CD14-positive monocyte (primary cell): Measurements from ENCODE around the gene CYRIA. TPM values are rescaled to one million over a fixed set of nuclear protein-coding genes. Genes with fewer than 3 reads are reported as not detected.
A peak's percentile ranks its signal among the peaks of the same experiment; 100 is the strongest.

ENCODE experiments used
- DNase-seq, 3 donors: peaks; one replicate each; pipeline ENCODE4 v3.0.0-alpha.2; 2011 to 2022
- H2AFZ ChIP-seq: 2 replicates; pipeline ENCODE4 v1.6.0; 2012; ENCODE audit warnings: mild to moderate bottlenecking, low read depth, low read length, inconsistent platforms; ENCODE audit not compliant: insufficient read depth, poor library complexity, severe bottlenecking
- H3K27ac ChIP-seq, 2 donors: 1 replicate in 1 of 2; 2 replicates in 1 of 2; pipeline ENCODE4 v1.5.1; 2012 to 2013; ENCODE audit warnings: low read length in 2 of 2, control low read depth in 1 of 2, inconsistent platforms in 1 of 2, low read depth in 1 of 2, mild to moderate bottlenecking in 1 of 2
- H3K27me3 ChIP-seq, 2 donors: one replicate each; pipeline versions ENCODE4 v1.6.0 to v1.6.1; 2011 to 2013; ENCODE audit warnings: low read length in 2 of 2; ENCODE audit not compliant: control insufficient read depth in 2 of 2, insufficient read depth in 2 of 2
- H3K36me3 ChIP-seq, 2 donors: replicated peaks in 1 of 2; 1 replicate in 1 of 2; 2 replicates in 1 of 2; pipeline versions ENCODE4 v1.5.1 to v1.6.1; 2012 to 2013; ENCODE audit warnings: low read length in 2 of 2, control low read depth in 1 of 2, inconsistent platforms in 1 of 2, mild to moderate bottlenecking in 1 of 2; ENCODE audit not compliant: insufficient read depth in 2 of 2, control insufficient read depth in 1 of 2
- H3K4me1 ChIP-seq, 2 donors: 1 replicate in 1 of 2; 2 replicates in 1 of 2; pipeline versions ENCODE4 v1.5.1 to v1.6.1; 2012 to 2013; ENCODE audit warnings: low read length in 2 of 2, control low read depth in 1 of 2, inconsistent platforms in 1 of 2, mild to moderate bottlenecking in 1 of 2, moderate library complexity in 1 of 2; ENCODE audit not compliant: insufficient read depth in 2 of 2, control insufficient read depth in 1 of 2
- H3K4me2 ChIP-seq: replicated peaks from 2 replicates; pipeline ENCODE3; 2012; ENCODE audit warnings: low read length, moderate library complexity, mild to moderate bottlenecking; ENCODE audit not compliant: poor library complexity, severe bottlenecking; ENCODE audit errors: extremely low read depth
- H3K4me3 ChIP-seq, 3 experiments: fragments of 200-600 bp in 1 of 3; sonication (generic) in 1 of 3; replicated peaks in 1 of 3; 1 replicate in 2 of 3; 2 replicates in 1 of 3; pipeline ENCODE4 v1.5.1; 2011 to 2013; ENCODE audit warnings: low read length in 3 of 3, mild to moderate bottlenecking in 3 of 3, control low read depth in 2 of 3, low read depth in 2 of 3, inconsistent platforms in 1 of 3, moderate library complexity in 1 of 3
- H3K79me2 ChIP-seq: 2 replicates; pipeline ENCODE4 v1.6.0; 2012; ENCODE audit warnings: mild to moderate bottlenecking, control low read depth, inconsistent platforms, low read length, moderate library complexity; ENCODE audit not compliant: insufficient read depth
- H3K9ac ChIP-seq: 2 replicates; pipeline ENCODE4 v1.6.0; 2017; ENCODE audit warnings: low read length, mild to moderate bottlenecking; ENCODE audit not compliant: insufficient read depth, poor library complexity, severe bottlenecking
- H3K9me3 ChIP-seq, 2 donors: replicated peaks in 1 of 2; 1 replicate in 1 of 2; 2 replicates in 1 of 2; pipeline versions ENCODE4 v1.5.1 to v1.6.1; 2012 to 2013; ENCODE audit warnings: low read length in 2 of 2, control low read depth in 1 of 2; ENCODE audit not compliant: control insufficient read depth in 1 of 2, insufficient read depth in 1 of 2
- H4K20me1 ChIP-seq: 2 replicates; pipeline ENCODE4 v1.6.0; 2012; ENCODE audit warnings: mild to moderate bottlenecking, low read length, control low read depth, moderate library complexity; ENCODE audit not compliant: insufficient read depth
- H3K27ac Mint-ChIP-seq, 7 donors: one replicate each; pipeline ENCODE4 v1.8.0; 2020; ENCODE audit warnings: mild to moderate bottlenecking in 7 of 7, mixed read lengths in 7 of 7, moderate library complexity in 6 of 7, inconsistent platforms in 2 of 7
- H3K27me3 Mint-ChIP-seq, 3 donors: one replicate each; pipeline ENCODE4 v1.8.0; 2021 to 2022; ENCODE audit warnings: low read depth in 3 of 3, mild to moderate bottlenecking in 3 of 3, mixed read lengths in 3 of 3, moderate library complexity in 3 of 3, inconsistent platforms in 1 of 3
- H3K36me3 Mint-ChIP-seq, 2 donors: one replicate each; pipeline ENCODE4 v1.8.0; 2020; ENCODE audit warnings: mixed read lengths in 2 of 2, inconsistent platforms in 1 of 2, mild to moderate bottlenecking in 1 of 2
- H3K4me1 Mint-ChIP-seq: one replicate; pipeline ENCODE4 v1.8.0; 2020; ENCODE audit warnings: mild to moderate bottlenecking, mixed read lengths
- H3K4me3 Mint-ChIP-seq, 2 donors: one replicate each; pipeline ENCODE4 v1.8.0; 2020; ENCODE audit warnings: mild to moderate bottlenecking in 2 of 2, mixed read lengths in 2 of 2, moderate library complexity in 1 of 2
- H3K9me3 Mint-ChIP-seq, 7 donors: one replicate each; pipeline ENCODE4 v1.8.0; 2020 to 2022; ENCODE audit warnings: mixed read lengths in 7 of 7, mild to moderate bottlenecking in 6 of 7, moderate library complexity in 6 of 7, inconsistent platforms in 2 of 7
- WGBS: methylation state at CpG from one replicate; pipeline ENCODE4 v1.1.5; 2013; ENCODE audit warnings: missing lambda C conversion rate; ENCODE audit not compliant: insufficient coverage; 5-methylcytosine and 5-hydroxymethylcytosine counted together
- intact Hi-C, 2 donors: fragments of 100-400 bp; cut with micrococcal nuclease; formaldehyde crosslinking; loops; one replicate each; pipeline versions ENCODE4 v1.15.0 to v1.15.1; 2023
- polyA plus RNA-seq, 3 donors: library from polyadenylated mRNA; depleted of rRNA in 1 of 3; unstranded in 2 of 3; stranded (reverse) in 1 of 3; fragments of 300-500 nt in 2 of 3; fragments of >200 nt in 1 of 3; fragmentation: Illumina TruSeq in 2 of 3; gene quantifications; 1 replicate in 2 of 3; 2 replicates in 1 of 3; pipeline ENCODE4 v1.2.3, GENCODE V29; 2012 to 2021
- TF ChIP-seq, protein P1 (sequence below): fragments of 200-600 bp; IDR thresholded peaks from one replicate; pipeline ENCODE4 v1.8.0; 2022; ENCODE audit warnings: antibody characterized with exemption, mild to moderate bottlenecking

The CYRIA gene
- polyA plus RNA-seq, 3 donors, result 55.9 to 101 (median 72.4) TPM

DNA sequence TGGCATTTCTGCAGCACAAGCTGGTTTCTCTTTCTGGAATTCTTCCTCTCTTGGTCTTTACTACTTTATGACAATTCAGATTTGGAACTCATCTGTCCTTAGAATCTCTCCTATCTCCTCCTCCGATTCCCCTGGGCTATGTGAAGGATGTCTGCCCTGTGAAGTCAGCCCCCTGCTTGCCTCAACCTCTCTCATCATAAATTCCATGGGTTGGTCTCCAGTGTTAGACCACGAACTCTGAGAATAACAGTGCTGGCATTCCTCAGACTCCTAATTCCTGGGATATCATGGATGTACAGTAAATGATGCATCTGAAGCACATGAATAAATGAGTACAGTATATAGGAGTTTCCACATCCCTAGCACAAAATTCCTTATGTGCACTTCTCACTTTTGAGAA, 21.0 kb upstream of the CYRIA start:
- Mint-ChIP-seq H3K9me3 (peaks cover 0 to 7% (median 0%) of the 10 kb centered on the region in 7 donors), H3K4me1 (peaks cover 19% of the 10 kb centered on the region), H3K27me3 (peaks cover 0 to 3% (median 0%) of the 10 kb centered on the region in 3 donors), H3K36me3 (peaks cover 0 to 2% of the 10 kb centered on the region in 2 donors), H3K27ac (peak overlapping the region in 1 of 7 donors; percentile 25), H3K4me3 (no peak overlapping the region)
- Histone ChIP-seq H3K4me2 (no peak overlapping the region), H2AFZ (no peak overlapping the region), H3K9me3 (no peaks in the 10 kb centered on the region), H3K4me3 (no peak overlapping the region), H3K4me1 (peaks cover 14 to 15% of the 10 kb centered on the region in 2 donors), H4K20me1 (no peaks in the 10 kb centered on the region), H3K36me3 (no peaks in the 10 kb centered on the region), H3K9ac (no peak overlapping the region), H3K27me3 (no peaks in the 10 kb centered on the region), H3K27ac (no peak overlapping the region), H3K79me2 (no peaks in the 10 kb centered on the region)
- TF ChIP-seq, protein P1, sequence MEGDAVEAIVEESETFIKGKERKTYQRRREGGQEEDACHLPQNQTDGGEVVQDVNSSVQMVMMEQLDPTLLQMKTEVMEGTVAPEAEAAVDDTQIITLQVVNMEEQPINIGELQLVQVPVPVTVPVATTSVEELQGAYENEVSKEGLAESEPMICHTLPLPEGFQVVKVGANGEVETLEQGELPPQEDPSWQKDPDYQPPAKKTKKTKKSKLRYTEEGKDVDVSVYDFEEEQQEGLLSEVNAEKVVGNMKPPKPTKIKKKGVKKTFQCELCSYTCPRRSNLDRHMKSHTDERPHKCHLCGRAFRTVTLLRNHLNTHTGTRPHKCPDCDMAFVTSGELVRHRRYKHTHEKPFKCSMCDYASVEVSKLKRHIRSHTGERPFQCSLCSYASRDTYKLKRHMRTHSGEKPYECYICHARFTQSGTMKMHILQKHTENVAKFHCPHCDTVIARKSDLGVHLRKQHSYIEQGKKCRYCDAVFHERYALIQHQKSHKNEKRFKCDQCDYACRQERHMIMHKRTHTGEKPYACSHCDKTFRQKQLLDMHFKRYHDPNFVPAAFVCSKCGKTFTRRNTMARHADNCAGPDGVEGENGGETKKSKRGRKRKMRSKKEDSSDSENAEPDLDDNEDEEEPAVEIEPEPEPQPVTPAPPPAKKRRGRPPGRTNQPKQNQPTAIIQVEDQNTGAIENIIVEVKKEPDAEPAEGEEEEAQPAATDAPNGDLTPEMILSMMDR, result no peak
- DNase-seq, result no peak
- intact Hi-C loops, result no loop called here
- no CpG with 5 or more reads among the region's 2 CpGs for WGBS

DNA sequence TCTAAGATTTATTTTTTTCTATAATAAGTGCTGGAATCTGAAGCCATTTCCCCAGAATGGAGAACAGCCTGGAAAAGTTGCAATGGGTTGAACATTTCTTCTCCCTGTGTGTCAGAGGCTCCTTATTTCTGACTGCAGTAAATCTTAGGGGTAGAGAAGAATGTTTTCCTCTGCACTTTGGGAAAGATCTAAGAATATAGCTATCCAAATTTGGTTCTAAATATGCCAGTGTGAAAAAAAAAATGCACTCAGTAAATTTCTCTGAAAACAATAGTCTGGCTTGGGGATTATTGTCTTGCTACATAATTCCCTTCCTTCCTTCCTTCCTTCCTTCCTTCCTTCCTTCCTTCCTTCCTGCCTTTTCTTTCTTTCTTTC, 19.7 kb upstream of the CYRIA start:
- H3K27ac Mint-ChIP-seq, result no peak overlapping the region
- Histone ChIP-seq H4K20me1 (no peaks in the 10 kb centered on the region), H3K27ac (no peak overlapping the region), H3K9me3 (no peaks in the 10 kb centered on the region), H3K4me2 (no peak overlapping the region), H2AFZ (no peak overlapping the region), H3K9ac (no peak overlapping the region), H3K79me2 (no peaks in the 10 kb centered on the region), H3K4me3 (no peak overlapping the region), H3K36me3 (no peaks in the 10 kb centered on the region), H3K27me3 (no peaks in the 10 kb centered on the region), H3K4me1 (peaks cover 25% of the 10 kb centered on the region in 2 donors)
- no peak for DNase-seq
- peaks cover 29% of the 10 kb centered on the region for H3K4me1 Mint-ChIP-seq
- H3K36me3 Mint-ChIP-seq, result peaks cover 0 to 2% of the 10 kb centered on the region in 2 donors
- H3K27me3 Mint-ChIP-seq, result peaks cover 0 to 3% (median 0%) of the 10 kb centered on the region in 3 donors
- intact Hi-C loops, result no loop called here
- peaks cover 0 to 7% (median 0%) of the 10 kb centered on the region in 7 donors for H3K9me3 Mint-ChIP-seq
- H3K4me3 Mint-ChIP-seq, result no peak overlapping the region
- TF ChIP-seq, protein P1, result no peak
